Esophagus muscularis mucosa (tissue), 4 donors: ENCODE data around the gene PHB1.

Source experiments
- CTCF ChIP-seq, 3 experiments: fragments of 200-600 bp in 2 of 3; fragments of 450-650 bp in 1 of 3; sonication (generic) in 2 of 3; IDR thresholded peaks; one replicate each; pipeline ENCODE4 v1.5.1; 2017 to 2019; ENCODE audit warnings: antibody characterized with exemption in 3 of 3, mild to moderate bottlenecking in 2 of 3, moderate library complexity in 1 of 3
- EP300 ChIP-seq: sonication (generic); formaldehyde crosslinking; IDR thresholded peaks from one replicate; pipeline ENCODE4 v1.6.1; 2017; ENCODE audit warnings: antibody characterized with exemption
- POLR2A ChIP-seq: fragments of 450-650 bp; IDR thresholded peaks from one replicate; pipeline ENCODE4 v1.6.1; 2017; ENCODE audit warnings: antibody characterized with exemption, moderate library complexity, mild to moderate bottlenecking, low read depth

DNA sequence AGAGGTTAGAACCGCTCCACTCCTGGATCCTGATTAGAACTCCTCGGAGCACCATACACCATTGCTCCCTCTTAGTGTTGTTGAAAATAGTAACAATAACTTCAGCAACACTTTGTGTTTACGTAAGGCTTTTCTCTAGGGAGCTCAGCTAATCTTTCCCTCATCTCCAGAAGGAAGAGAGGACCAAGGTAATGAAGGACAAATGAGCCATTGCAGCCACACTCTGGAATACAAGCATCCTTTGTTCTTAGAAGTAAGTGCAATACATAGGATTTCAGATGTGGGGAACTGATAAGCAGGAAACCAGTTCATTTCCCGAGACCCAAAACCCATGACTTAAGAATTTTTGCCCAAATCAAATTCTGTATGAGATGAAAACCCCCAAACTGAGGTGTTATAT lies 29.7 kb downstream of the PHB1 start:
- TF ChIP-seq CTCF (IDR thresholded peaks at IDR 0.05): no peak
- TF ChIP-seq POLR2A: no peak
- TF ChIP-seq EP300: no peak
